ENCODE measurements around the gene B3GALNT2. TPM values are rescaled to one million over a fixed set of nuclear protein-coding genes. Genes with fewer than 3 reads are reported as not detected.

Gene B3GALNT2
- total RNA-seq, 4 donors from 2014 or later: 63.3 to 73.1 (median 70.6) TPM

DNA sequence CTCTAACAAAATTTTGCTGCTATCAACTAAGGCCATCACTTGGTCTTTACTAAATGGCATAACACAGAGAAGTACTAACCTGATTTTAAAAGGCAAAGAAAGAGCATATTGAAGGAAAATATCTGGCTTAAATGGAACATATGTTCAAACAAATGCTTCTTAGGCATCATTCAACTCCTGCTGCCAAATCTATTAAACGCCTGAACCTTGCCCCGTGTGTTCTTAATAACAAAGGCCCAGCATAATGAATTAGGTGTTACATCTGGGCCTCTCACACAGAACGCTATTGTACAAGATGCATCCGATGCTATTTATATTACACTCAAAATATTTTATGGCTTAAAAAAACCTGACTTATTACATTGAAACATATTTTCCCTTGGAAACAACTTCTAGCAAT lies 48.4 kb downstream of the B3GALNT2 start:
- Histone ChIP-seq H3K27ac (no peak overlapping the region), H3K36me3 (peaks cover 0 to 61% of the 10 kb centered on the region in 2 donors)

GRCh38 chr1:235455097-235455496 lies 49.2 kb downstream of the B3GALNT2 start:
- TF ChIP-seq, protein P1, sequence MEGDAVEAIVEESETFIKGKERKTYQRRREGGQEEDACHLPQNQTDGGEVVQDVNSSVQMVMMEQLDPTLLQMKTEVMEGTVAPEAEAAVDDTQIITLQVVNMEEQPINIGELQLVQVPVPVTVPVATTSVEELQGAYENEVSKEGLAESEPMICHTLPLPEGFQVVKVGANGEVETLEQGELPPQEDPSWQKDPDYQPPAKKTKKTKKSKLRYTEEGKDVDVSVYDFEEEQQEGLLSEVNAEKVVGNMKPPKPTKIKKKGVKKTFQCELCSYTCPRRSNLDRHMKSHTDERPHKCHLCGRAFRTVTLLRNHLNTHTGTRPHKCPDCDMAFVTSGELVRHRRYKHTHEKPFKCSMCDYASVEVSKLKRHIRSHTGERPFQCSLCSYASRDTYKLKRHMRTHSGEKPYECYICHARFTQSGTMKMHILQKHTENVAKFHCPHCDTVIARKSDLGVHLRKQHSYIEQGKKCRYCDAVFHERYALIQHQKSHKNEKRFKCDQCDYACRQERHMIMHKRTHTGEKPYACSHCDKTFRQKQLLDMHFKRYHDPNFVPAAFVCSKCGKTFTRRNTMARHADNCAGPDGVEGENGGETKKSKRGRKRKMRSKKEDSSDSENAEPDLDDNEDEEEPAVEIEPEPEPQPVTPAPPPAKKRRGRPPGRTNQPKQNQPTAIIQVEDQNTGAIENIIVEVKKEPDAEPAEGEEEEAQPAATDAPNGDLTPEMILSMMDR (IDR thresholded peaks at IDR 0.05): no peak
- TF ChIP-seq EP300 (IDR thresholded peaks at IDR 0.05) (no peak), POLR2AphosphoS5 (IDR thresholded peaks at IDR 0.05) (no peak), POLR2A (IDR thresholded peaks at IDR 0.05) (no peak)
- Histone ChIP-seq H3K4me3 (no peak overlapping the region), H3K9me3 (no peaks in the 10 kb centered on the region), H3K4me1 (peaks cover 0 to 6% (median 0%) of the 10 kb centered on the region in 3 donors), H3K27ac (no peak overlapping the region), H3K27me3 (no peaks in the 10 kb centered on the region), H3K36me3 (peaks cover 0 to 64% of the 10 kb centered on the region in 2 donors)
- WGBS, 2 donors (ENCODE audit: low coverage in 1 of 2): 74 to 79% methylated on average over 2 of the region's 2 CpGs
- no peak for ATAC-seq

More for the DNA sequence above, 48.4 kb downstream of the B3GALNT2 start:
- WGBS, 2 donors (ENCODE audit: low coverage in 1 of 2): 18 to 27% methylated on average over 4 of the region's 4 CpGs
- no peaks in the 10 kb centered on the region for H3K27me3 ChIP-seq
- H3K4me3 ChIP-seq: no peak overlapping the region
- H3K9me3 ChIP-seq: no peaks in the 10 kb centered on the region
- H3K4me1 ChIP-seq: peaks cover 0 to 6% (median 0%) of the 10 kb centered on the region in 3 donors
- TF ChIP-seq POLR2AphosphoS5 (IDR thresholded peaks at IDR 0.05): no peak
- no peak for TF ChIP-seq EP300 (IDR thresholded peaks at IDR 0.05)
- TF ChIP-seq POLR2A (IDR thresholded peaks at IDR 0.05): no peak
- TF ChIP-seq, protein P1 (IDR thresholded peaks at IDR 0.05): no peak
- ATAC-seq: no peak

DNA sequence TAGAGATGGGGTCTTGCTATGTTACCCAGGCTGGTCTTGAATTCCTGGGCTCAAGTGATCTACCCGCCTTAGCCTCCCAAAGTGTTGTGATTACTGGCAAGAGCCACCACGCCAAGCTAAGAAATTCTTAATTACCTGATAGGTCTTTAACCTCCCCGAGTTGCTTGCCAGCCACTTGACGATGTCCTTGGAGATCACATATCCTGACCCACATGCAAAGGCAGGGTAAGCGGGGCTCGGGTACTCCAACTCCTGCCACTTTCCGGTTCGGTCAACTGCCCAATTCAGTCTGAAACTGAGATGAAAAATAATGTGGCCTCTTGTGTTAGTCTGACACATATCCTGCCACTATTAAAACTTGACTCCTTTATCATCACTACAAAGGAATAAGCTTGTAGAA lies 50.2 kb downstream of the B3GALNT2 start:
- TF ChIP-seq EP300 (IDR thresholded peaks at IDR 0.05): no peak
- no peak for TF ChIP-seq POLR2A (IDR thresholded peaks at IDR 0.05)
- no peak for TF ChIP-seq POLR2AphosphoS5 (IDR thresholded peaks at IDR 0.05)
- TF ChIP-seq, protein P1 (IDR thresholded peaks at IDR 0.05): no peak
- Histone ChIP-seq H3K27me3 (no peaks in the 10 kb centered on the region), H3K4me3 (no peak overlapping the region), H3K27ac (no peak overlapping the region), H3K9me3 (no peaks in the 10 kb centered on the region), H3K36me3 (peaks cover 0 to 75% of the 10 kb centered on the region in 2 donors), H3K4me1 (peaks cover 0 to 6% (median 0%) of the 10 kb centered on the region in 3 donors)
- ATAC-seq: no peak
- 83 to 98% methylated on average over 5 to 7 of the region's 8 CpGs for WGBS, 2 donors (ENCODE audit: low coverage in 1 of 2)

DNA sequence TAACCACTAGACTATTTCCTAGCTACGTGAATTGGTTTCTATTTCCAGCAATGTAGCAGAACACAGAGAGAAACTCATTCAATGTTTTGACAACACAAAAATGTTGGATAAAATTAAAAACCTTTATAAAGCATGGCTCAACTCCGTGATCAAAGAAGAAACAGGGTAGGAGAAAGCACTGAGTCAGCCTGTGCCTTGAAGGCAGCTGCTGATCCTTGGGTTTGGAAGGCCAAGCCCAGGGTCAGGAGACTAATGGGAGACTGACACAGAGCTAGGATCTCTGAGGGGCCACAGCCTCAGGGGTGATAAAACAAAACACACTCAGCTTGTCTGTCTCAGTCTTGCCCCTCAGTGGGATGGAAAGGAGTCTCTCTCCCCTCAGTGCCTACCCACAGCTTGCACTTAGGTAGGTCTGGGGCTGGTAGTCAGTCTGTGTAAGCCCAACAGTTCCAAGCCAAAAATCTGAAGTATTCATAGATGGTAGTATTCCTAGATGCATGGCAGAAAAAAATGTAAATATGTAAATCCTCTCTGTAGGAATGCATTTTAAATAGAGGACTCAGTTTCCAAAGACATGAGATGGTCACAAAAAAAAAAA lies 53.3 kb downstream of the B3GALNT2 start:
- WGBS, 2 donors (ENCODE audit: low coverage in 1 of 2): 64% methylated on average over 2 of the region's 2 CpGs; no CpG with 5 or more reads in 1 of the 2 donors
- Histone ChIP-seq H3K4me1 (peaks cover 0 to 4% (median 0%) of the 10 kb centered on the region in 3 donors), H3K27ac (no peak overlapping the region), H3K36me3 (peaks cover 0 to 98% of the 10 kb centered on the region in 2 donors), H3K4me3 (no peak overlapping the region), H3K27me3 (no peaks in the 10 kb centered on the region), H3K9me3 (no peaks in the 10 kb centered on the region)
- TF ChIP-seq, protein P1 (IDR thresholded peaks at IDR 0.05): no peak
- TF ChIP-seq POLR2AphosphoS5 (IDR thresholded peaks at IDR 0.05) (no peak), EP300 (IDR thresholded peaks at IDR 0.05) (no peak), POLR2A (IDR thresholded peaks at IDR 0.05) (no peak)
- no peak for ATAC-seq

- Histone ChIP-seq H3K27me3 (no peaks in the 10 kb centered on the region), H3K4me3 (no peak overlapping the region), H3K4me1 (no peaks in the 10 kb centered on the region), H3K27ac (no peak overlapping the region), H3K36me3 (peaks cover 0 to 100% of the 10 kb centered on the region in 2 donors), H3K9me3 (no peaks in the 10 kb centered on the region)
- ATAC-seq: no peak
- 84 to 100% methylated on average over 2 to 5 of the region's 5 CpGs for WGBS, 2 donors (ENCODE audit: low coverage in 1 of 2)
- TF ChIP-seq, protein P1 (IDR thresholded peaks at IDR 0.05): no peak
- TF ChIP-seq POLR2A (IDR thresholded peaks at IDR 0.05) (no peak), POLR2AphosphoS5 (IDR thresholded peaks at IDR 0.05) (no peak), EP300 (IDR thresholded peaks at IDR 0.05) (no peak)
Measured at GRCh38 chr1:235450433-235450832, 53.8 kb downstream of the B3GALNT2 start.

All from gastroesophageal sphincter (tissue), 4 donors.